Activated effector memory CD4-positive, alpha-beta T cell treated with anti-CD3 and anti-CD28 coated beads, Interleukin-2, amount 50 U/mL, for 16 hours (primary cell): ENCODE measurements around the gene PCOLCE2.
A peak's percentile ranks its signal among the peaks of the same experiment; 100 is the strongest.

Experiments used
- DNase-seq: peaks from one replicate; pipeline ENCODE4 v3.0.0-alpha.2; 2020

Gene PCOLCE2

GRCh38 chr3:142888481-142889211 is at the start of gene PCOLCE2:
TSS of gene PCOLCE2 (minus strand) at chr3:142889083. CDS start at chr3:142888896, 187 bp downstream.
- DNase-seq: no peak

DNA sequence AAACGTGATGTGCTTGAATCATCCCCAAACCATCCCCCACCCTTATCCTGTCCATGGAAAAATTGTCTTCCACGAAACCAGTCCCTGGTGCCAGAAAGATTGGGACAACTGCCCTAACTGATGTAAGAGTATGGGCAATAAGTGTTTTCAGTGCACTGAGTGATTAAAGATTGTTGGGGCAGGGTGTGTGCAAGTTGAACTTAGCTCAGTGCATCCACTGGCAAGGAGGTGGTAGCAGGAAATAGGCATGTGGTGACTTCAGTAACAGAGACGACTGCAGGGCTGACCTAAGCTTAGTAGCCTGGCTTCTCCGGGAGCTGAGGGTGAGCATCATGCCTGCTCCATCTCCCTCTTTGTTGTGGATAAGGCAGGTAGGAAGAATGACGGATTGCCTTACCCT is 47.1 kb upstream of the PCOLCE2 start:
- DNase-seq: no peak

- no peak for DNase-seq
These were observed 46.0 kb upstream of the PCOLCE2 start for GRCh38 chr3:142934887-142935269.

DNA sequence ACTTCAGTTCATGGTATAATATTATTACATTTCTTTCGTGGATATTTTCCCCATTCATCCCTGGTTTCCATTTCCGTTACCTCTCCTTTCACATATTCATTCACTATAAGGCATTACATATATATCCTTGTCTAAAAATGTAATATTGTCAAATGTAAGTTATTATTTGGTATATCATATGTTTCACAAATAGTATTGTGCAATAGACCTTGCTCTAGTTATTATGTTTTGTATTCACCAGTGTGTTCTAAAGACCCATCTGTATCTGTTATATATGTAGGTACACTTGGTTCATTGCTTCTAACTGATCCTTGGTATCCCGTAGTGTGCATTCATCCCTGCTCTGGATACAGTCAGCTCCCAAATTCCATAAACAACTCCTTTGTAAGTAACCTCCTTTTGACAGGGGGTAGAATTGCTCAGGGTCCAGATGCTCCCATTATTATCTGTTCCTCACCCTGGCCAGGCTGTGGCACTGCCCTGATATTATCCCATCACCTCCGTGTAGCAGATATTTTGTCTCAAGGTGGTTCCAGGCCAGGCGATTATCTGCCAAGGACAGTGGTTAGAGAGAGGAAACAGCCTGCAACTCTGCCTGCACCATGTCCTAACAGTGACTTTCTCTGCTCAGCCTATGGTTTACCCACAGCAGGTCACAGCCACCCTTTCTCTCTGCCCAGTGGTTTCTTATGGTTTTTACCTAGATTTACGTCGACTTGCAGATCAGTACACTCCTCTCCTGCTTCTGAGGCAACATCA is 45.4 kb upstream of the PCOLCE2 start:
- DNase-seq: no peak

- DNase-seq: peak; percentile 74
These were observed 42.3 kb upstream of the PCOLCE2 start for GRCh38 chr3:142931222-142931621.

DNA sequence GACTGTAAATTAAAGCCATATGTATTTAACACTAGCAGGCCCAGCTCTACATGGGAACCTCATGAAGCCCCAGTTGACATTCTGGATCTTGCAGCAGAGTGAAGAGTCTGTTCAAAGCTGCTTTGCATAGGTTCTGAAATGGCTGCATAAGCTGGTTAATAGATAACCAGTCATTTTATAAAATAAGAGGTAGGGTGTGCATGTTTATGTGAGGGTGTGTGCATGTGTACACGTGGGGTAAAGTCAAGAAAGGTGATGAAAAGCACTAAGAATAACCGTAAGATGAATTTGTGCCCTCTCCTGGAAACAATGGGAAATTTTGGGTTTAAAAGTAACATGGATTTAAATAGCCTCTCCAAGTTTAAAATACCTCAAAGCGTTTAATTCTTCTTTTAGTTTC is 41.6 kb upstream of the PCOLCE2 start:
- no peak for DNase-seq

- no peak for DNase-seq
These were observed 41.0 kb upstream of the PCOLCE2 start for GRCh38 chr3:142929890-142930289.

DNA sequence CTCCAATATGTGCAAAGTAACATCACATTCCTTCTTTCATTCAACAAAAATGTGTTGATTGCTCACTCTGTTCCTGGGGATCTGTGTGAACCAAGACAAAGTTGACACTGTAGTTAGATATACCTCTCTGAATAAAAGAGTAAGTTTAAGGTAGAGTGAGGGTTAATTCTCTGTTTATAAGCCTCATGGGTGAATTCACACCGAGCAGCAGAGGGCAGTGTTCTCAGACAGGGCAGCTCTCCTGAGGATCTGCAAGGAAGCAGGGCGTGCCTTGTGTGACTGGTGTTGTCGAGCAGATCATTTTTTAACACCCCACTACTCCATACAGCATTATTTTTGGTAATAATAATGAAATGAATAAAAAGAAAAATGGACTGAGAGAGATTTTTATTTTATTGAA is 40.2 kb upstream of the PCOLCE2 start:
- peak; percentile 70 for DNase-seq

- no peak for DNase-seq
These were observed 37.6 kb upstream of the PCOLCE2 start for GRCh38 chr3:142926368-142926944.

DNA sequence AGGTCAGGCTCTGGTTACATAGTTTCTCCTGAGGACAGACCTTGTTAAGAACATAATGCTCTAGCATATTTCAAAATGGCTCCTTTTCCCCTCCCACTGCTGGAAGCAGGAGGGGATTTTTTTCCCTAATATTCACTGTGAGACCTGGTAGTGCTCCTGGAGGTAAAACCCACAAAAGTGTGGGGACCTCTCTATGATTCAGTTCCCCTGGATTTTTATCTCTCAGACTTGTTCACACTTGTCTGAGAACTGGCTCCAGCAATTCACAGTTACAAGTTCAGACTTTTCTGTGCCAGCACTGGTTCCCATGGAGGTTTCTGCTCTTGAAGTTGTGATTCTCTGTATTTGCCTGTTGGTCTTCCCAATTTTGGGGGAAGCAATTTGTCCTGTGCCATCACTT is 36.3 kb upstream of the PCOLCE2 start:
- DNase-seq: no peak

DNA sequence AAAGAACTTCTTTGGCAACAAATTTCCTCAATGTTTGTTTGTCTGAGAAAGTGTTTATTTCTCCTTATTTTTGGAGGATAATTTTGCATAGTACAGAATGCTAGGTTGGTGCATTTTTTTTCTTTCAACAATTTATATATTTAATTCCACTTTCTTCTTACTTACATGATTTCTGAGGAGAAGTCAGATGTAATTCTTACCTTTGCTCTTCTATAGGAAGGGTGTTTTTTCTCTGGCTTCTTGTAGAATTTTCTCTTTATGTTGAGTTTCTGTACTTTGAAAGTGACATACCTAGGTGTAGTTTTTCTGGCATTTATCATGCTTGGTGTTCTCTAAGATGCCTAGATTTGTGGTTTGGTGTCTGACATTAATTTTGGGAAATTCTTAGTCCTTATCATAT is 34.8 kb upstream of the PCOLCE2 start:
- no peak for DNase-seq

GRCh38 chr3:142916605-142917004 is 27.7 kb upstream of the PCOLCE2 start:
- DNase-seq: no peak

DNA sequence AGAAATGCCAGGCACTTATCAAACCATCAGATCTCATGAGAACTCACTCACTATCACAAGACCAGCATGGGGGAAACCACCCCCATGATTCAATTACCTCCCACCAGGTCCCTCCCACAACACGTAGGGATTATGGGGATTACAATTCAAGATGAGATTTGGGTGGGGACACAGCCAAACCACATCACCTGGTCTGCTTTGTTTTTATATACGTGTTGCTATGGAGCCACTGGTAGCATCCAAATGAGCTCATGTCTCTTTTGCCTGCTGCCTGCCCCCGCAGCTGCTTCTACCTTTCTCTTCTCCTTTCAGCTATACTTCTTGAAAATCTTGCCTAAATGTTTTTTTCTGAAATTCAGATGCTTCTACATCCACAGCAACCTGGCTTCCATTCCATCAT is 26.8 kb upstream of the PCOLCE2 start:
- DNase-seq: no peak

DNA sequence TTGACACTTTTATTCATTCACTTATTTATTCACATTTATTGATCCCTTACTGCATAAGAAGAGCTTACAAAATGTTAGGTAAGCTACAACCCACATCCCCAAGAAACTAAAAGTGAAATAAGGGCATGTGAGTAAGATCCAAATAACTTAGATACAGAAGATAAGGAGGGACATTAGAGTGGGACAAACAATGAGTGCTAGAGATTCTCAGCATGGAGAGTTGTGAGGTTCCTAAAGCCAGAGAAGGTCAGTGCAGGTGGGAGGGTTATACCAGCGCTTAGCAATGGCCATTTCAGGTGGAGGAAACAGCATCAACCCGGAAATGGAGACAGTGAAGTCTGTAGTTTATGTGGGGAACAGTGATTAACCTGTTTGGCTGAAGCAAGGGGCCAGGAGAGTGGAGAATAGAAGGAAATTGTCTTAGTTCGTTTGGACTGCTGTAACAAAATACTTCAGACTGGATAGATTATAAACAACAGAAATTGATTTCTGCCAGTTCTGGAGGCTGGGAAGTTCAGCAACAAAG is 25.5 kb upstream of the PCOLCE2 start:
- DNase-seq: no peak

GRCh38 chr3:142913432-142913831 is 24.5 kb upstream of the PCOLCE2 start:
- no peak for DNase-seq

DNA sequence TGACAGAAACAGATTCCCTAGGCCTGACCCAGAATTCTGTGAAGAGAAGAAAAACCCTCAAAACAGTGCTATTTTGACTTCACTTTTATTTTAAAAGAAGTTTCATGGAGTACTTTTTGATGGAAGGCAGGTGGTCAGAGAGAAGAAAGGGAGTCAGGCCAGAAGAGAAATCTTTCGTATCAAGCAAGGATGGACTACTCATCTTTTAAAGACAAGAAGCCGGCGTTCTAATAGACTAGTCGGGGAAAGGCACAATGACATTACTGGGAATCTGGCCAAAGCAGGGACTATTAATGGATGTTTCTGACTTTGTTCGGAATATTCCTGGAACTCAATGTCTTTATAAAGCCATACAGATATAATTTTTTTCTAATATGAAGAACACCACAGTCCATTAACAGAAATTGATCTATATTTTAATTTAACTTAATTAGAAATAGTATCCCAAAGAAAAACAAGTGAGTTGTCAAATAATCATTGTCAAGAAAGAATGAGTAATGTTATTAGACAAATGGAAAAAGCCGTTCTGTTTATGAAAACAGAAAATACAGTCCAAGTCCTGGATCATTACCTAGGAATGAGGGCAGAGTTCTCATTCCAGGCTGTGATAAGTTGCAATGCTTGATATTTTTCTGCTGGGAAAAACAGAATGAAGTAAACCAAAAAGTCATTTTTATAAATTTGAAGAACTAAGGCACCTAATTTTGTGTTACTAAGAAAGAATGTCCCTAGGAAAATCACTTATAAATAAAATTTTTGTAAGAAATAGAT is 23.7 kb upstream of the PCOLCE2 start:
- no peak for DNase-seq

DNA sequence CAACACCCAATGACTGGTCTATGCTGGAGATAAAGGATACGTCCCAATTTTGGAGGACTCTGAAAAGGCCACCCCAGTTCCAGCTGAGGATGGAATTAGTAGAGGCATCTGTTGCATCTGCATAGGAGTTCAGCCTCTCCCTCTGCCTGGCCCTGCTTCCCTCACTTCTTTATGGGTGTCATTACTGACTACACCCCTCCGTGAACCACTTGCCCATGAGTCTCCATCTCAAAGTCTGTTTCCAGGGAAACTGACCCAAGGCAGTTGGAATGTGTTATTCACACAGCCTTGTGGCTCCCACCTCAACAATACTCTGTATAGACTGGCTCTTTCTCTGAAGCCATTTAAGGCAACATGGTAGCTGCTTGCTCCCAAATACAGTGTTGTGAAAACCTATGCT is 21.4 kb upstream of the PCOLCE2 start:
- DNase-seq: no peak

DNA sequence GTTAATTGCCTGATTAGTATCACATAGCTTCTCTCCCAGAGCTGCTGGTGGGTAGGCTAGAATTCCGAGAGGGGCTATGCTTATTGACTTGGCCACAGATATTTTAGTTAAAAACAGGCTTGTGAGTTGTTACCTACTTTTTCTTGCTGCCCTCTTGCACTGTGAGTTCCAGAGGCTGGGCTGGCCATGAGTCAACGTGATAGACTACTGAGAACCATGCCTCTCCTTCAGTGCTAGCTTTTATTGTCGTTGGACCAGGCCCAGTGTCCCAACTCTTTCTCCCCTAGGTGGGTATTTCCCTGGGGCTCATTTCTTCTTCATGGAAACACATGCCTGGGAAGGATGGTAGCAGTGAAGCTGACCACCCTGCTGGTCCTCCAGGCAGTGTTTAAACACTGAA is 20.4 kb upstream of the PCOLCE2 start:
- no peak for DNase-seq

DNA sequence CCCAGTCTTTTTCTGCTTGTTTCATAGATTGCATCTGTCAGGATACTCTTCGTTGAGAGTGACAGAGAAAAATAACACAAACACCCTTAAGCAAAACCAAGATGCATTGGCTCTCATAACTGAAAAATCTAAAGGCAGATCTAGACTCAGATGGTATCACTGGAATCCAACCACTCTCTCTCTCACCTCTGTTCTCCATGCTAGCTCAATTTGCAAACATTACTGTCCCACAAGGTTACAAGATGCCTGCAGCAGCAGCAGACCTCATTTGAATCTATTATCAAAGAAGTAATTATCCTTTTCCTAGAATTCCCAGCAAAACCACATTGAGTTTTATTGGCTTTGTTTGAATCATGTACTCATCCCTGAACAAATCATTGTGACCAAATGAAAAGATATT is 19.1 kb upstream of the PCOLCE2 start:
- DNase-seq: no peak

DNA sequence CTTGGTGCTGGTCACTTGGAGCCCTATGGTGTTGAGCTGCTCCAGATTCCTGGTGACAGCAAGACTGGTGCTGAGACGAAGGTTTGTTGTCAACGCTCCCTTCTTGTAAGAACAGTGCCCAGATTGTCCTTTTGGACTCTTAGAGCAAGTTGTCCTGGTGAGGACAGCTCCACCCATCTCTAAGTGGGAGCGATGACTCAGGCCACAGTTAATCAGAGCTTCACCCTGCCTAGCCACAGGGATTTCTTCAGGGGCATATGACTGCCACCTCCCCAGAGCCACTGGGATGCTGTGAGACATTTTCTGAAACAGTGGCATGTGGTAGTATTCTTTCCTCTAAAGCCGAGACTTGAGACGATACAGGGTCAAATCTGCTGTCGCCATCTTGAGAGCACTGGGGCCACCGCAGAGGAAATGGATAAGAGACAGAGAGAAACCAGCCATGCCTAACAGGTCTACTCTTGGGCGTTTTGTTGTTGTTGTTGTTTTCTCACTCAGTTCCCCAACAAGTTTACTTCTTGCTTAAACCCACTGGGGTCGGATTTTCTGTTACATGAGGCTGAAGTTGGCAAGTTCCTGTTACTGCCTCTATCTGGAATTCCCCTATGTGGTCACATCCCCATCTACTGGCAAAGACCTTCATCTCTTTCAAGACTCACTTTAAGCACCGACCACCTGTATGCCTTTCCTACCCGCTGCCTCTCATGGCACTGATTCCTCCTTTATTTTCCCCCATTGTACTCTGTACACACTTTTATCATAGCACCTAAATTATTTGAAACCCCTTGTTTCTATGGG is 16.0 kb upstream of the PCOLCE2 start:
- no peak for DNase-seq

DNA sequence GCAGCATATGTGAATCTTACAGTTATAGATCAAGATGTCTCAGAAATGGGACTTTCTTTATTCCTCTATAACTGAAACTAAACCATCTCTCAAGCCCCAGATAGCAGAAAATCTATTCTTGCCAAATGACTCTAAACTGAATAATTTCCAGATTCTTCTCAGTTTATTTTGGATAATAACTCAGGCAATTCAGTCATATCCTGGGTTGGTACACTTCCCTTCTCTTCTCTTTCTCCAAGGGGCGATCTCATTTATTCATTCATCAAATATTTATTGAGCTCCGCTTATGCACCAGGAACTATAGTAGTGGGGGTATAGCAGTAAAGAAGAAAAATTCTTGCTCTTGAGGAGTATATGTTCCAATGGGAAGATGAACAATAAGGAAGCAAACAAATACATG is 13.5 kb upstream of the PCOLCE2 start:
- no peak for DNase-seq
